KMS-11 (cell line): ENCODE measurements around the gene CAMK4.

ENCODE experiments used
- H2AFZ ChIP-seq: fragments of 200-600 bp; sonication (generic); 2 replicates; pipeline ENCODE4 v1.6.1; 2016; ENCODE audit warnings: antibody characterized with exemption, mixed run types, low read depth
- H3K27ac ChIP-seq: fragments of 200-600 bp; sonication (generic); 2 replicates; pipeline ENCODE4 v1.6.1; 2016; ENCODE audit warnings: mild to moderate bottlenecking, mixed run types
- H3K27me3 ChIP-seq: fragments of 200-600 bp; sonication (generic); 2 replicates; pipeline ENCODE4 v1.6.1; 2017; ENCODE audit warnings: mild to moderate bottlenecking, low read depth, mixed run types, moderate library complexity; ENCODE audit not compliant: insufficient read depth
- H3K36me3 ChIP-seq: fragments of 200-600 bp; sonication (generic); 2 replicates; pipeline ENCODE4 v1.6.1; 2017; ENCODE audit warnings: mild to moderate bottlenecking, mixed run types; ENCODE audit not compliant: insufficient read depth
- H3K4me1 ChIP-seq: fragments of 200-600 bp; sonication (generic); 2 replicates; pipeline ENCODE4 v1.6.1; 2016; ENCODE audit warnings: mild to moderate bottlenecking, low read depth, mixed run types; ENCODE audit not compliant: poor library complexity, severe bottlenecking
- H3K4me2 ChIP-seq: fragments of 200-600 bp; sonication (generic); 2 replicates; pipeline ENCODE4 v1.7.0; 2016; ENCODE audit warnings: mild to moderate bottlenecking, mixed run types
- H3K4me3 ChIP-seq: fragments of 200-600 bp; sonication (generic); IDR thresholded peaks from 2 replicates; pipeline ENCODE4 v1.6.1; 2017; ENCODE audit warnings: low read depth, low read length, mixed read lengths; ENCODE audit not compliant: insufficient read depth
- H3K79me2 ChIP-seq: fragments of 200-600 bp; sonication (generic); 2 replicates; pipeline ENCODE4 v1.6.1; 2016; ENCODE audit warnings: low read depth, mixed run types; ENCODE audit not compliant: insufficient read depth
- H3K9ac ChIP-seq: fragments of 200-600 bp; sonication (generic); 2 replicates; pipeline ENCODE4 v1.6.1; 2016; ENCODE audit warnings: mild to moderate bottlenecking, mixed run types
- H4K20me1 ChIP-seq: fragments of 200-600 bp; sonication (generic); 2 replicates; pipeline ENCODE4 v1.6.1; 2016; ENCODE audit warnings: mild to moderate bottlenecking, mixed run types; ENCODE audit not compliant: insufficient read depth
- CTCF ChIP-seq: fragments of 200-600 bp; sonication (generic); conservative IDR thresholded peaks from 2 replicates; pipeline ENCODE4 v1.6.1; 2017; ENCODE audit warnings: low read depth, mild to moderate bottlenecking, antibody characterized with exemption, low read length, moderate library complexity, mixed read lengths

The CAMK4 gene

GRCh38 chr5:111453295-111453694, 229.1 kb downstream of the CAMK4 start:
- Histone ChIP-seq H3K27me3 (no peaks in the 10 kb centered on the region), H3K4me3 (no peak overlapping the region), H3K79me2 (no peaks in the 10 kb centered on the region), H3K4me1 (no peaks in the 10 kb centered on the region), H3K36me3 (no peaks in the 10 kb centered on the region), H3K9ac (no peak overlapping the region), H4K20me1 (no peaks in the 10 kb centered on the region), H3K4me2 (no peak overlapping the region), H2AFZ (no peak overlapping the region), H3K27ac (no peak overlapping the region)
- TF ChIP-seq CTCF = no peak

GRCh38 chr5:111453747-111454146, 229.6 kb downstream of the CAMK4 start:
- no peaks in the 10 kb centered on the region for H3K79me2 ChIP-seq
- no peak for TF ChIP-seq CTCF
- H4K20me1 ChIP-seq = no peaks in the 10 kb centered on the region
- H3K4me3 ChIP-seq = no peak overlapping the region
- no peaks in the 10 kb centered on the region for H3K4me1 ChIP-seq
- H3K9ac ChIP-seq = no peak overlapping the region
- H3K27me3 ChIP-seq = no peaks in the 10 kb centered on the region
- no peak overlapping the region for H2AFZ ChIP-seq
- no peak overlapping the region for H3K27ac ChIP-seq
- H3K4me2 ChIP-seq = no peak overlapping the region
- H3K36me3 ChIP-seq = no peaks in the 10 kb centered on the region

- Histone ChIP-seq H3K4me1 (no peaks in the 10 kb centered on the region), H4K20me1 (no peaks in the 10 kb centered on the region), H3K4me2 (no peak overlapping the region), H3K9ac (no peak overlapping the region), H3K4me3 (no peak overlapping the region), H3K27me3 (no peaks in the 10 kb centered on the region), H2AFZ (no peak overlapping the region), H3K79me2 (no peaks in the 10 kb centered on the region), H3K36me3 (no peaks in the 10 kb centered on the region), H3K27ac (no peak overlapping the region)
- TF ChIP-seq CTCF = no peak
These were observed 230.0 kb downstream of the CAMK4 start for GRCh38 chr5:111454198-111454622.

GRCh38 chr5:111454776-111455175, 230.6 kb downstream of the CAMK4 start:
- no peak overlapping the region for H3K4me2 ChIP-seq
- no peak overlapping the region for H2AFZ ChIP-seq
- no peak overlapping the region for H3K4me3 ChIP-seq
- no peaks in the 10 kb centered on the region for H3K4me1 ChIP-seq
- H3K79me2 ChIP-seq = no peaks in the 10 kb centered on the region
- no peaks in the 10 kb centered on the region for H3K36me3 ChIP-seq
- no peak overlapping the region for H3K9ac ChIP-seq
- no peaks in the 10 kb centered on the region for H4K20me1 ChIP-seq
- H3K27me3 ChIP-seq = no peaks in the 10 kb centered on the region
- TF ChIP-seq CTCF = no peak
- H3K27ac ChIP-seq = no peak overlapping the region
